H1 (cell line): ENCODE measurements around the gene ING5. TPM values are rescaled to one million over a fixed set of nuclear protein-coding genes. Genes with fewer than 3 reads are reported as not detected.
"Not testable (repeated sequence)": the region's sequence is repeated elsewhere in the genome, so short reads cannot be mapped to it uniquely, and the experiment has no call there.

Source experiments
- CTCF ChIA-PET: fragments of 300-600 bp; sonication (Branson Sonifier 250); formaldehyde crosslinking; loops from one replicate; lab custom pipeline; 2021; ENCODE audit not compliant: partially characterized antibody; lab: Charles Lee
- POLR2A ChIA-PET: fragments of 300-600 bp; sonication (Branson Sonifier 250); formaldehyde crosslinking; loops from one replicate; lab custom pipeline; 2021; ENCODE audit warnings: inconsistent platforms; ENCODE audit not compliant: partially characterized antibody; lab: Charles Lee
- DNase-seq, 2 experiments: peaks; one replicate each; pipeline versions ENCODE4 v3.0.0 to v3.0.0-alpha.2; 2010 to 2022; ENCODE audit warnings: low spot score in 2 of 2, low read depth in 1 of 2, mixed read lengths in 1 of 2
- FAIRE-seq: peaks from 2 replicates; lab custom pipeline; 2011; peaks lifted over from hg19 to GRCh38; lab: Jason Lieb, UNC
- H2AFZ ChIP-seq: 2 replicates; pipeline ENCODE4 v1.8.1; 2012; ENCODE audit warnings: low read length, inconsistent platforms
- H2AK5ac ChIP-seq: 2 replicates; pipeline ENCODE4 v1.6.1; 2013; ENCODE audit warnings: low read depth, low read length
- H2BK120ac ChIP-seq: replicated peaks from 2 replicates; pipeline ENCODE3; 2013; ENCODE audit warnings: low read depth, low read length, inconsistent platforms
- H2BK12ac ChIP-seq: 2 replicates; pipeline ENCODE4 v1.6.1; 2013; ENCODE audit warnings: low read depth, low read length
- H2BK15ac ChIP-seq: 2 replicates; pipeline ENCODE4 v1.6.1; 2013; ENCODE audit warnings: low read length
- H2BK20ac ChIP-seq: 2 replicates; pipeline ENCODE4 v1.6.1; 2013; ENCODE audit warnings: low read length
- H2BK5ac ChIP-seq: 2 replicates; pipeline ENCODE4 v1.6.1; 2013; ENCODE audit warnings: low read depth, low read length
- H3K14ac ChIP-seq: 2 replicates; pipeline ENCODE4 v1.6.1; 2013; ENCODE audit warnings: inconsistent platforms; ENCODE audit not compliant: insufficient read length
- H3K18ac ChIP-seq: 2 replicates; pipeline ENCODE4 v1.6.1; 2013; ENCODE audit warnings: low read length; ENCODE audit errors: extremely low read depth
- H3K23ac ChIP-seq: 2 replicates; pipeline ENCODE4 v1.6.1; 2013; ENCODE audit warnings: inconsistent platforms; ENCODE audit not compliant: insufficient read length
- H3K23me2 ChIP-seq: 2 replicates; pipeline ENCODE4 v1.6.1; 2013; ENCODE audit warnings: low read depth, low read length
- H3K27ac ChIP-seq: 2 replicates; pipeline ENCODE4 v1.6.1; 2011; ENCODE audit warnings: low read depth, low read length, inconsistent platforms
- H3K27me3 ChIP-seq, 4 experiments: replicated peaks in 1 of 4; 1 replicate in 1 of 4; 2 replicates in 3 of 4; pipeline versions ENCODE4 v1.6.1 to v1.8.1; 2011 to 2013; ENCODE audit warnings: low read length in 3 of 4, mild to moderate bottlenecking in 3 of 4, inconsistent platforms in 2 of 4, mixed read lengths in 2 of 4, moderate library complexity in 1 of 4; ENCODE audit not compliant: control insufficient read depth in 3 of 4, insufficient read depth in 3 of 4; ENCODE audit errors: extremely low read depth in 1 of 4
- H3K36me3 ChIP-seq, 4 experiments: 2 replicates each; pipeline versions ENCODE4 v1.6.1 to v1.8.1; 2011 to 2013; ENCODE audit warnings: mild to moderate bottlenecking in 4 of 4, low read length in 3 of 4, moderate library complexity in 2 of 4, control low read depth in 1 of 4, inconsistent platforms in 1 of 4; ENCODE audit not compliant: insufficient read depth in 4 of 4, control insufficient read depth in 2 of 4
- H3K4ac ChIP-seq: replicated peaks from 2 replicates; pipeline ENCODE3; 2013; ENCODE audit warnings: low read length, low read depth, mixed read lengths, inconsistent platforms; ENCODE audit not compliant: insufficient read length
- H3K4me1 ChIP-seq, 4 experiments: replicated peaks in 1 of 4; 1 replicate in 1 of 4; 2 replicates in 3 of 4; pipeline versions ENCODE4 v1.6.1 to v1.8.1; 2011 to 2013; ENCODE audit warnings: low read length in 3 of 4, inconsistent platforms in 2 of 4, mixed read lengths in 1 of 4; ENCODE audit not compliant: insufficient read depth in 4 of 4, control insufficient read depth in 3 of 4
- H3K4me2 ChIP-seq, 2 experiments: 2 replicates each; pipeline versions ENCODE4 v1.6.1 to v1.8.1; 2011 to 2013; ENCODE audit warnings: low read depth in 2 of 2, low read length in 2 of 2, control low read depth in 1 of 2, inconsistent platforms in 1 of 2, mild to moderate bottlenecking in 1 of 2; ENCODE audit not compliant: insufficient read depth in 1 of 2
- H3K4me3 ChIP-seq, 4 experiments: fragments of 200-600, 300-600 bp in 1 of 4; sonication (generic), shearing (Covaris generic), sonication (Bioruptor Twin) in 1 of 4; 2 replicates each; pipeline versions ENCODE4 v1.5.1 to v1.8.1; 2011 to 2016; ENCODE audit warnings: low read length in 4 of 4, low read depth in 3 of 4, control low read depth in 2 of 4, inconsistent platforms in 2 of 4, mild to moderate bottlenecking in 2 of 4, mixed read lengths in 1 of 4, moderate library complexity in 1 of 4; ENCODE audit not compliant: insufficient read depth in 2 of 4; ENCODE audit errors: extremely low read depth in 1 of 4
- H3K56ac ChIP-seq: replicated peaks from 2 replicates; pipeline ENCODE3; 2013; ENCODE audit warnings: low read depth, mild to moderate bottlenecking, mixed read lengths, low read length, inconsistent platforms; ENCODE audit not compliant: insufficient read length
- H3K79me1 ChIP-seq: 2 replicates; pipeline ENCODE4 v1.6.1; 2013; ENCODE audit warnings: low read depth, low read length, control low read depth
- H3K79me2 ChIP-seq, 2 experiments: 2 replicates each; pipeline versions ENCODE4 v1.6.1 to v1.8.1; 2012 to 2013; ENCODE audit warnings: low read length in 2 of 2, mild to moderate bottlenecking in 2 of 2, inconsistent platforms in 1 of 2; ENCODE audit not compliant: insufficient read depth in 2 of 2, control insufficient read depth in 1 of 2
- H3K9ac ChIP-seq, 4 experiments: replicated peaks in 1 of 4; 1 replicate in 1 of 4; 2 replicates in 3 of 4; pipeline versions ENCODE4 v1.6.1 to v1.8.1; 2011 to 2013; ENCODE audit warnings: low read depth in 3 of 4, low read length in 3 of 4, control low read depth in 2 of 4, mild to moderate bottlenecking in 2 of 4, moderate library complexity in 2 of 4, inconsistent platforms in 1 of 4; ENCODE audit errors: extremely low read depth in 1 of 4
- H3K9me3 ChIP-seq, 2 experiments: 2 replicates each; pipeline versions ENCODE4 v1.6.1 to v1.8.1; 2012 to 2013; ENCODE audit warnings: mild to moderate bottlenecking in 2 of 2, moderate library complexity in 2 of 2, control low read depth in 1 of 2, inconsistent platforms in 1 of 2, low read depth in 1 of 2, low read length in 1 of 2, mixed read lengths in 1 of 2; ENCODE audit not compliant: insufficient read depth in 2 of 2
- H4K20me1 ChIP-seq, 2 experiments: replicated peaks in 1 of 2; 2 replicates each; pipeline versions ENCODE3 to v1.8.1; 2011 to 2013; ENCODE audit warnings: inconsistent platforms in 2 of 2, low read length in 2 of 2, mild to moderate bottlenecking in 1 of 2; ENCODE audit not compliant: insufficient read depth in 2 of 2, control insufficient read depth in 1 of 2
- H4K5ac ChIP-seq: 2 replicates; pipeline ENCODE4 v1.6.1; 2013; ENCODE audit warnings: low read length, low read depth, mixed read lengths, inconsistent platforms; ENCODE audit not compliant: insufficient read length
- H4K8ac ChIP-seq: 2 replicates; pipeline ENCODE4 v1.8.0; 2013; ENCODE audit warnings: mild to moderate bottlenecking, moderate library complexity, low read length, inconsistent platforms; ENCODE audit not compliant: insufficient read depth; ENCODE audit errors: extremely low read depth
- H4K91ac ChIP-seq: replicated peaks from 2 replicates; pipeline ENCODE3; 2013; ENCODE audit warnings: low read length, mixed read lengths, inconsistent platforms; ENCODE audit not compliant: insufficient read length
- CTCF ChIP-seq, 3 experiments: IDR thresholded peaks; 1 replicate in 2 of 3; 2 replicates in 1 of 3; pipeline versions ENCODE4 v1.5.1 to v1.6.1; 2011; ENCODE audit warnings: low read length in 3 of 3, mild to moderate bottlenecking in 3 of 3, inconsistent platforms in 2 of 3, low read depth in 1 of 3, moderate library complexity in 1 of 3; ENCODE audit not compliant: insufficient read depth in 1 of 3; ENCODE audit errors: control extremely low read depth in 1 of 3
- RAD21 ChIP-seq, 2 experiments: IDR thresholded peaks in 1 of 2; conservative IDR thresholded peaks in 1 of 2; 2 replicates each; pipeline ENCODE4 v1.6.1; 2011; ENCODE audit warnings: low read depth in 2 of 2, low read length in 2 of 2, improper control_type of control experiment in 1 of 2, inconsistent platforms in 1 of 2, mild to moderate bottlenecking in 1 of 2, moderate library complexity in 1 of 2
- WGBS, 2 experiments: shearing (Covaris generic) in 1 of 2; methylation state at CpG; one replicate each; pipeline versions ENCODE4 v1.1.6 to v1.1.7; 2013 to 2015; ENCODE audit warnings: low lambda C conversion rate in 2 of 2, mixed read lengths in 2 of 2, inconsistent platforms in 1 of 2, low coverage in 1 of 2, missing lambda C conversion rate in 1 of 2; ENCODE audit not compliant: insufficient replicate concordance in 2 of 2, insufficient coverage in 1 of 2, insufficient read length in 1 of 2; ENCODE audit errors: extremely low coverage in 1 of 2, missing lambda C conversion rate in 1 of 2; 5-methylcytosine and 5-hydroxymethylcytosine counted together
- polyA plus RNA-seq, 7 experiments: library from polyadenylated mRNA; depleted of rRNA in 3 of 7; stranded (reverse) in 5 of 7; unstranded in 2 of 7; fragments of >200 nt in 5 of 7; fragments of 200-250 nt in 2 of 7; gene quantifications; 1 replicate in 5 of 7; 2 replicates in 1 of 7; 4 replicates in 1 of 7; pipeline versions ENCODE4 v1.2.1 to v1.2.3, GENCODE V29; 2011 to 2013; ENCODE audit warnings: missing spikeins in 2 of 7, mixed read lengths in 2 of 7
- total RNA-seq: library from RNA; stranded (reverse); fragmentation: NEBNext Ultra II Directional; extraction: Animal tissue kit (Norgen Biotek cat#: 25700); gene quantifications from 2 replicates; pipeline ENCODE4 v1.2.1, GENCODE V29; 2021

The ING5 gene
- total and polyA plus RNA-seq, 2 of the 8 experiments (the other 6 are each of a cell fraction or from before 2014, with no cell fraction given): 41.5 to 47.4 TPM

DNA sequence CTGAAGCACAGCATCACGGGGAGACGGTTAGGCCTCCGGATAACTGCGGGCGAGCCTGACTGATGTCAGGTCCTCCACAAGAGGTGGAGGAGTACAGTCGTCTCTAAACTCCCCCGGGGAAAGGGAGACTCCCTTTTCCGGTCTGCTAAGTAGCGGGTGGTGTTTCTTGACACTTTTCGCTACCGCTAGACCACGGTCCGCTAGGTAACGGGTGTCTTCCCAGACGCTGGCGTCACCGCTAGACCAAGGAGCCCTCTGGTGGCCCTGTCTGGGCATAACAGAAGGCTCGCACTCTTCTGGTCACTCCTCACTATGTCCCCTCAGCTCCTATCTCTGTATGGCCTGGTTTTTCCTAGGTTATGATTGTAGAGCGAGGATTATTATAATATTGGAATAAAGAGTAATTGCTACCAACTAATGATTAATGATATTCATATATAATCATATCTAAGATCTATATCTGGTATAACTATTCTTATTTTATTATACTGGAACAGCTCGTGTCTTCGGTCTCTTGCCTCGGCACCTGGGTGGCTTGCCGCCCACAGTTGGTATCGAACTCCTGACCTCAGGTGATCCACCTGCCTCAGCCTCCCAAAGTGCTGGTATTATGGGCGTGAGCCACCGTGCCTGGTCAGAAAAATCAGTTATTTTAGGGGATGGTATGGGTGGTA is 30.8 kb downstream of the ING5 start:
- not testable (repeated sequence) for H3K79me2 ChIP-seq, H3K27ac ChIP-seq, H3K36me3 ChIP-seq, H2BK20ac ChIP-seq, H3K23ac ChIP-seq, H2BK5ac ChIP-seq, H2BK12ac ChIP-seq, H3K9me3 ChIP-seq, H3K27me3 ChIP-seq, H4K5ac ChIP-seq, H3K4me1 ChIP-seq, H3K14ac ChIP-seq, H3K56ac ChIP-seq, H3K9ac ChIP-seq, H3K4me3 ChIP-seq, H4K91ac ChIP-seq, H2BK15ac ChIP-seq, H3K18ac ChIP-seq, H2BK120ac ChIP-seq, H4K8ac ChIP-seq, H4K20me1 ChIP-seq, H3K4ac ChIP-seq, FAIRE-seq, H2AK5ac ChIP-seq, H3K79me1 ChIP-seq, H2AFZ ChIP-seq, H3K4me2 ChIP-seq
- CTCF ChIA-PET: interaction anchor here (0.6 to 4.0 kb wide), 20 partner anchors 8 to 146 kb away, joined by 3 to 28 read pairs (median 4); partner anchors contain the start of gene ING5
- POLR2A ChIA-PET: interaction anchor here (10.7 kb wide), 1 partner anchor 30 kb away, joined by 64 read pairs; the partner anchor contains the start of gene ING5
- 45% methylated on average over 26 of the region's 26 CpGs; no CpG with 5 or more reads in 1 of the 2 experiments for WGBS, 2 experiments
- TF ChIP-seq CTCF (IDR thresholded peaks at IDR 0.05; ENCODE audit: control extremely low read depth in 1 of 3, insufficient read depth in 1 of 3, low read depth in 1 of 3, low read length in 3 of 3) (peak in 1 of 3 experiments; percentile 21; a peak in 1 of 4 replicates), RAD21 (IDR thresholded peaks at IDR 0.05 in 1 of 2, conservative IDR thresholded peaks at IDR 0.05 in 1 of 2; ENCODE audit: low read depth in 2 of 2, low read length in 2 of 2) (peak; percentile 24 to 36; a peak in 3 of 4 replicates)
- H3K23me2 ChIP-seq: peaks cover 12% of the 10 kb centered on the region; the same call in 1 of the 2 replicates
- DNase-seq: peak in 1 of 2 experiments; percentile 74
